A549 (cell line): ENCODE results near the gene KRT71. TPM values are rescaled to one million over a fixed set of nuclear protein-coding genes. Genes with fewer than 3 reads are reported as not detected.

Experiments used
- ATAC-seq, 2 experiments: fragments of 200-7000 bp in 1 of 2; fragments of >200 bp in 1 of 2; cut with Nextera tagmentation in 1 of 2; cut with Tn5 transposase in 1 of 2; 3 replicates each; pipeline versions ENCODE4 v1.8.0 to v1.9.1; 2018 to 2020; ENCODE audit warnings: mild to moderate bottlenecking in 1 of 2, moderate library complexity in 1 of 2
- CTCF ChIA-PET: fragments of 300-600 bp; sonication (Branson Sonifier 250); formaldehyde crosslinking; extraction: SDS; loops from one replicate; lab custom pipeline; 2021; ENCODE audit warnings: antibody characterized with exemption, inconsistent platforms; lab: Yijun Ruan, JAX
- POLR2A ChIA-PET: fragments of 350-600 bp; formaldehyde crosslinking; extraction: SDS; loops from one replicate; lab custom pipeline; 2021; ENCODE audit warnings: antibody characterized with exemption, inconsistent platforms; lab: Yijun Ruan, JAX
- DNase-seq, 2 experiments: peaks; one replicate each; pipeline versions ENCODE4 v3.0.0 to v3.0.0-alpha.2; 2011 to 2016; ENCODE audit warnings: low read depth in 1 of 2, low spot score in 1 of 2
- FAIRE-seq: peaks from 2 replicates; lab custom pipeline; 2011; peaks lifted over from hg19 to GRCh38; lab: Jason Lieb, UNC
- H3K27ac ChIP-seq, 2 experiments: fragments of >200 bp; sonication (Bioruptor Twin); formaldehyde crosslinking; 3 replicates each; pipeline ENCODE4 v1.5.1; 2016 to 2017
- H3K4me1 ChIP-seq: fragments of >200 bp; sonication (Bioruptor Twin); formaldehyde crosslinking; 3 replicates; pipeline ENCODE4 v1.6.1; 2016
- H3K4me2 ChIP-seq: fragments of >200 bp; sonication (Bioruptor Twin); formaldehyde crosslinking; 3 replicates; pipeline ENCODE4 v1.6.1; 2016
- H3K4me3 ChIP-seq: fragments of >200 bp; sonication (Bioruptor Twin); formaldehyde crosslinking; 3 replicates; pipeline ENCODE4 v1.5.1; 2016
- H3K9me3 ChIP-seq: fragments of >200 bp; sonication (Bioruptor Twin); formaldehyde crosslinking; 3 replicates; pipeline ENCODE4 v1.6.1; 2016
- CBX2 ChIP-seq: fragments of 200-600 bp; sonication (generic); IDR thresholded peaks from 2 replicates; pipeline ENCODE4 v1.6.1; 2016; ENCODE audit warnings: low read depth, mild to moderate bottlenecking, borderline replicate concordance
- CHD4 ChIP-seq: fragments of 200-600 bp; sonication (generic); IDR thresholded peaks from 2 replicates; pipeline ENCODE4 v1.6.1; 2016; ENCODE audit warnings: antibody characterized with exemption, mild to moderate bottlenecking, borderline replicate concordance
- EHF ChIP-seq: fragments of 250-450 bp; sonication (Bioruptor Pico); IDR thresholded peaks from 2 replicates; pipeline ENCODE4 v1.5.0; 2020; ENCODE audit warnings: mild to moderate bottlenecking
- FOSB ChIP-seq: fragments of 250-450 bp; sonication (Bioruptor Pico); IDR thresholded peaks from 2 replicates; pipeline ENCODE4 v1.5.0; 2020; ENCODE audit warnings: mild to moderate bottlenecking, moderate library complexity
- FOSL2 ChIP-seq, 2 experiments: fragments of 450-650 bp in 1 of 2; fragments of >200 bp in 1 of 2; sonication (Bioruptor Twin) in 1 of 2; formaldehyde crosslinking; IDR thresholded peaks; 2 replicates each; pipeline versions ENCODE4 v1.5.0 to v1.6.1; 2016 to 2020; ENCODE audit warnings: mild to moderate bottlenecking in 1 of 2, moderate library complexity in 1 of 2
- FOXS1 ChIP-seq: fragments of 250-450 bp; sonication (Bioruptor Pico); IDR thresholded peaks from 2 replicates; pipeline ENCODE4 v1.5.0; 2020; ENCODE audit warnings: mild to moderate bottlenecking, moderate library complexity
- HOXA7 ChIP-seq: fragments of 250-450 bp; sonication (Bioruptor Pico); IDR thresholded peaks from 2 replicates; pipeline ENCODE4 v1.5.0; 2020; ENCODE audit warnings: mild to moderate bottlenecking, moderate library complexity
- HOXB5 ChIP-seq: fragments of 250-450 bp; sonication (Bioruptor Pico); IDR thresholded peaks from 2 replicates; pipeline ENCODE4 v1.5.0; 2020; ENCODE audit warnings: mild to moderate bottlenecking, moderate library complexity
- JUN ChIP-seq, 2 experiments: fragments of >200 bp; sonication (Bioruptor Twin); formaldehyde crosslinking; IDR thresholded peaks; 2 replicates in 1 of 2; 3 replicates in 1 of 2; pipeline ENCODE4 v1.6.1; 2016 to 2017
- JUNB ChIP-seq: fragments of >200 bp; sonication (Bioruptor Twin); formaldehyde crosslinking; IDR thresholded peaks from 2 replicates; pipeline ENCODE4 v1.6.1; 2016
- MAZ ChIP-seq: fragments of 150-350 bp; IDR thresholded peaks from 2 replicates; pipeline ENCODE4 v1.6.1; 2014; ENCODE audit warnings: antibody characterized with exemption, low read depth, low read length, borderline replicate concordance
- POLR2A ChIP-seq: IDR thresholded peaks from 2 replicates; pipeline ENCODE4 v1.6.1; 2012; ENCODE audit warnings: mild to moderate bottlenecking, low read length
- POLR2AphosphoS2 ChIP-seq: conservative IDR thresholded peaks from 2 replicates; pipeline ENCODE4 v1.6.1; 2012; ENCODE audit warnings: low read length, improper control_type of control experiment, inconsistent platforms
- RNF2 ChIP-seq: fragments of 200-600 bp; sonication (generic); IDR thresholded peaks from 2 replicates; pipeline ENCODE4 v1.6.1; 2016; ENCODE audit warnings: low read depth, mild to moderate bottlenecking, antibody characterized with exemption, moderate library complexity, borderline replicate concordance
- TFCP2L1 ChIP-seq: fragments of 250-450 bp; sonication (Bioruptor Pico); IDR thresholded peaks from 2 replicates; pipeline ENCODE4 v1.5.0; 2021; ENCODE audit warnings: mild to moderate bottlenecking
- ZC3H11A ChIP-seq: fragments of 450-650 bp; IDR thresholded peaks from 2 replicates; pipeline ENCODE4 v1.6.1; 2014; ENCODE audit warnings: antibody characterized with exemption, mild to moderate bottlenecking
- WGBS: methylation state at CpG from one replicate; pipeline ENCODE4 v1.1.6; 2017; ENCODE audit errors: missing lambda C conversion rate; 5-methylcytosine and 5-hydroxymethylcytosine counted together
- polyA plus RNA-seq, 4 experiments: library from polyadenylated mRNA; depleted of rRNA in 3 of 4; stranded (reverse); fragments of >200 nt; fragmentation: RNase III in 1 of 4; extraction: RNeasy Plus Mini Kit Qiagen cat#74134 plus additional on column Dnase treatment in 1 of 4; gene quantifications; 2 replicates in 3 of 4; 3 replicates in 1 of 4; pipeline ENCODE4 v1.2.3, GENCODE V29; 2011 to 2017
- TF ChIP-seq, protein P1 (sequence below): fragments of 450-650 bp; IDR thresholded peaks from 2 replicates; pipeline ENCODE4 v1.6.1; 2014; ENCODE audit warnings: antibody characterized with exemption

The KRT71 gene
- polyA plus RNA-seq, 2 of the 4 experiments (the other 2 are of a cell fraction), result not detected

GRCh38 chr12:52526511-52526951, 26.4 kb downstream of the KRT71 start:
- FAIRE-seq, result no peak

GRCh38 chr12:52525661-52526499, 27.1 kb downstream of the KRT71 start:
- H3K9me3 ChIP-seq, result no peaks in the 10 kb centered on the region
- H3K4me1 ChIP-seq, result peaks cover 22% of the 10 kb centered on the region
- ChIA-PET POLR2A (no interaction called here), CTCF (interaction anchor here (0.7 kb wide), 1 partner anchor 91 kb away, joined by 3 read pairs; no protein-coding TSS in a partner anchor)
- DNase-seq (no peak), FAIRE-seq (no peak), ATAC-seq (no peak)
- no peak overlapping the region for H3K27ac ChIP-seq
- TF ChIP-seq, protein P1, sequence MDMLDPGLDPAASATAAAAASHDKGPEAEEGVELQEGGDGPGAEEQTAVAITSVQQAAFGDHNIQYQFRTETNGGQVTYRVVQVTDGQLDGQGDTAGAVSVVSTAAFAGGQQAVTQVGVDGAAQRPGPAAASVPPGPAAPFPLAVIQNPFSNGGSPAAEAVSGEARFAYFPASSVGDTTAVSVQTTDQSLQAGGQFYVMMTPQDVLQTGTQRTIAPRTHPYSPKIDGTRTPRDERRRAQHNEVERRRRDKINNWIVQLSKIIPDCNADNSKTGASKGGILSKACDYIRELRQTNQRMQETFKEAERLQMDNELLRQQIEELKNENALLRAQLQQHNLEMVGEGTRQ, result no peak
- no peak for TF ChIP-seq JUNB
- no peak for TF ChIP-seq JUN (IDR thresholded peaks at IDR 0.05)
- TF ChIP-seq MAZ, result no peak
- TF ChIP-seq FOXS1 (CRISPR knock-in tag), result no peak
- TF ChIP-seq HOXB5 (CRISPR knock-in tag), result no peak
- TF ChIP-seq EHF, result no peak
- TF ChIP-seq FOSB (CRISPR knock-in tag), result no peak
- TF ChIP-seq CHD4, result no peak
- TF ChIP-seq TFCP2L1 (CRISPR knock-in tag), result no peak
- TF ChIP-seq ZC3H11A, result no peak
- TF ChIP-seq POLR2A, result no peak
- WGBS, result 72% methylated on average over 13 of the region's 13 CpGs
- H3K4me3 ChIP-seq, result no peak overlapping the region
- H3K4me2 ChIP-seq, result no peak overlapping the region

More at GRCh38 chr12:52526511-52526951, 26.4 kb downstream of the KRT71 start:
- H3K4me3 ChIP-seq, result no peak overlapping the region
- no peaks in the 10 kb centered on the region for H3K9me3 ChIP-seq
- H3K4me2 ChIP-seq, result no peak overlapping the region
- DNase-seq (no peak), ATAC-seq (no peak)
- no peak for TF ChIP-seq CBX2
- no peak for TF ChIP-seq TFCP2L1 (CRISPR knock-in tag)
- TF ChIP-seq MAZ, result no peak
- no peak for TF ChIP-seq POLR2AphosphoS2
- TF ChIP-seq HOXA7, result no peak
- no peak for TF ChIP-seq RNF2
- 70% methylated on average over 8 of the region's 8 CpGs for WGBS
- no peak overlapping the region for H3K27ac ChIP-seq
- POLR2A ChIA-PET, result no interaction called here
- peaks cover 15% of the 10 kb centered on the region for H3K4me1 ChIP-seq
- CTCF ChIA-PET, result interaction anchor here (1.3 kb wide), 1 partner anchor 359 kb away, joined by 3 read pairs; no protein-coding TSS in a partner anchor

- FAIRE-seq (no peak), DNase-seq (no peak), ATAC-seq (no peak)
- H3K4me1 ChIP-seq, result peaks cover 22% of the 10 kb centered on the region
- ChIA-PET CTCF (interaction anchor here (0.6 to 0.7 kb wide), 3 partner anchors 90 to 446 kb away, joined by 3 to 4 read pairs (median 3); no protein-coding TSS in a partner anchor), POLR2A (no interaction called here)
- WGBS, result 75% methylated on average over 4 of the region's 5 CpGs
- TF ChIP-seq FOSL2 (IDR thresholded peaks at IDR 0.05), result no peak
- TF ChIP-seq FOSL2 (CRISPR knock-in tag; IDR thresholded peaks at IDR 0.05), result no peak
- TF ChIP-seq JUNB, result no peak
- H3K4me3 ChIP-seq, result no peak overlapping the region
- H3K27ac ChIP-seq, result no peak overlapping the region
- H3K4me2 ChIP-seq, result no peak overlapping the region
- no peaks in the 10 kb centered on the region for H3K9me3 ChIP-seq
Measured at GRCh38 chr12:52524898-52525591, 27.9 kb downstream of the KRT71 start.
